ENCODE data around the gene PHLDB2. TPM values are rescaled to one million over a fixed set of nuclear protein-coding genes. Genes with fewer than 3 reads are reported as not detected.

The PHLDB2 gene
- total and polyA plus RNA-seq, 2 of the 13 experiments (the other 11 are each of a cell fraction or from before 2014, with no cell fraction given) = 8.4 to 23.6 TPM

DNA sequence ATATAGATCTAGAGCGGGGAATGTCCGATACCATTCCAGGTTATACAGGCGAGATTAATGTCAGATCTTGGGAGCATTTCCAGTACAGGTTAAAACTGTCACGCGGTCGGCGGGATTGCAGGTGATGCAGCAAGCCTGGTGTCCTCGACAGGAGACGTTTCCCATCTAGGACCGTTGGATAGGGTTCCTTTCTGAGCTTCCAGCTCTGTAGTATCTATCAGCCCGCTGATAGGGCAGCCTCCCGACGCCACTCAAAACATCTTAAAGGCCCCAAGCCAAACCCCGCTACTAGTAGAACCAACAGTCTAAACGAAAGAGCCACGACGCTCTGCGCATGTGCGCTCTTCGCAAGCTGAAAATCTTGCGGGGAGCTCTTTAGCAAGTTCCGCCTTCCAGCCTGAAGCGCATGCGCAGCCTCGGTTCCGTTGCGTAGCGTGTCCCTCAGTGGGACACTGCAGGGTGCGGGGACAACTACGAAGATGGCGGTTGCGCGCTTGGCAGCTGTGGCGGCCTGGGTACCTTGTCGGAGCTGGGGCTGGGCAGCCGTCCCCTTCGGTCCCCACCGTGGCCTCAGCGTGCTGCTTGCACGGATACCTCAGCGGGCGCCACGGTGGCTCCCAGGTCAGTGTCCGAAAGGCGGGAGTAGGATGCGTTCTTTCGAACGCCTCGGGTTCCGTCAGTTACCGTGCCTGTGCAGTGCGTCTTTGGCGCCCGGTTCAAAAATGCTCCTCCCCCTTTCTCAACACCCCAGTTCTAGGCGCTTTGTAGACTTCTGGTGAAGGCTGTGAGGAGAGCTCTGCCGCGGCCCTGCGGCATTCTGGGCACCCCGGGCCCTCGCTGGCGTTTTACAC, 119.7 kb downstream of the PHLDB2 start, which contains the start of gene ABHD10 (continued):
- 0 out of 2 replicates have a peak, but pooled peaks have one; percentile 73 for TF ChIP-seq AFF4 (CRISPR knock-in tag; IDR thresholded peaks at IDR 0.05)
- no peak for TF ChIP-seq ZNF138 (CRISPR knock-in tag; IDR thresholded peaks at IDR 0.05; ENCODE audit: low read depth)
- no peak for TF ChIP-seq ZNF879 (CRISPR knock-in tag; IDR thresholded peaks at IDR 0.05)
- TF ChIP-seq PLSCR1 (CRISPR knock-in tag; IDR thresholded peaks at IDR 0.05; ENCODE audit: borderline replicate concordance) = no peak
- peak; percentile 71 for TF ChIP-seq CEBPG (CRISPR knock-in tag; IDR thresholded peaks at IDR 0.05)
- peak; percentile 77; the same call in 1 of the 2 replicates for TF ChIP-seq ZNF670 (CRISPR knock-in tag; IDR thresholded peaks at IDR 0.05; ENCODE audit: borderline replicate concordance)
- TF ChIP-seq ZNF367 (CRISPR knock-in tag; IDR thresholded peaks at IDR 0.05; ENCODE audit: borderline replicate concordance) = 0 out of 2 replicates have a peak, but pooled peaks have one; percentile 67
- TF ChIP-seq ZNF17 (CRISPR knock-in tag; IDR thresholded peaks at IDR 0.05) = no peak
- TF ChIP-seq ZNF296 (CRISPR knock-in tag; conservative IDR thresholded peaks at IDR 0.05) = no peak
- peak; percentile 83 for TF ChIP-seq ZNF292 (CRISPR knock-in tag; IDR thresholded peaks at IDR 0.05; ENCODE audit: borderline replicate concordance, low read depth)
- peak; percentile 62 for TF ChIP-seq RXRB (CRISPR knock-in tag; IDR thresholded peaks at IDR 0.05; ENCODE audit: borderline replicate concordance)
- no peak for TF ChIP-seq NONO (IDR thresholded peaks at IDR 0.05)
- TF ChIP-seq NONO (CRISPR knock-in tag; conservative IDR thresholded peaks at IDR 0.05) = peak; percentile 84
- no peak for TF ChIP-seq SIX1 (CRISPR knock-in tag; IDR thresholded peaks at IDR 0.05; ENCODE audit: borderline replicate concordance)
- TF ChIP-seq CC2D1A (CRISPR knock-in tag; IDR thresholded peaks at IDR 0.05) = no peak
- TF ChIP-seq MAFK (conservative IDR thresholded peaks at IDR 0.05 in 1 of 2, IDR thresholded peaks at IDR 0.05 in 1 of 2; ENCODE audit: low read length in 2 of 2) = 0 out of 4 replicates have a peak, but pooled peaks of 1 of the 2 experiments have one; percentile 1
- 0 out of 2 replicates have a peak, but pooled peaks have one; percentile 88 for TF ChIP-seq ISX (CRISPR knock-in tag; conservative IDR thresholded peaks at IDR 0.05)
- TF ChIP-seq, protein P1, sequence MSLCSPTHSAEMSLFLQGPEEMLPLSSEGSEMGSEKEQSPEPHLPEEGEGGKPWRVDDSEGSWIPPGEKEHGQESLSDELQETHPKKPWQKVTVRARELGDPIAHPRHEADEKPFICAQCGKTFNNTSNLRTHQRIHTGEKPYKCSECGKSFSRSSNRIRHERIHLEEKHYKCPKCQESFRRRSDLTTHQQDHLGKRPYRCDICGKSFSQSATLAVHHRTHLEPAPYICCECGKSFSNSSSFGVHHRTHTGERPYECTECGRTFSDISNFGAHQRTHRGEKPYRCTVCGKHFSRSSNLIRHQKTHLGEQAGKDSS (CRISPR knock-in tag; IDR thresholded peaks at IDR 0.05; ENCODE audit: borderline replicate concordance, low read depth) = no peak; the same call in 1 of the 2 replicates
- TF ChIP-seq HDAC2 (CRISPR knock-in tag; IDR thresholded peaks at IDR 0.05) = peak; percentile 74
- peak; percentile 91 for TF ChIP-seq RBFOX2 (IDR thresholded peaks at IDR 0.05; ENCODE audit: low read depth, low read length)
- no peak; the same call in 1 of the 2 replicates for TF ChIP-seq SIN3B (IDR thresholded peaks at IDR 0.05; ENCODE audit: low read length)
- TF ChIP-seq AHR (CRISPR knock-in tag; IDR thresholded peaks at IDR 0.05) = 0 out of 2 replicates have a peak, but pooled peaks have one; percentile 60
- TF ChIP-seq ZNF30 (CRISPR knock-in tag; IDR thresholded peaks at IDR 0.05) = no peak
- TF ChIP-seq BCL6 (CRISPR knock-in tag; IDR thresholded peaks at IDR 0.05) = no peak
- TF ChIP-seq HNF4A (CRISPR knock-in tag; IDR thresholded peaks at IDR 0.05) = peak; percentile 20; the same call in 1 of the 2 replicates
- no peak for TF ChIP-seq NFRKB (IDR thresholded peaks at IDR 0.05)
